H1 (cell line): ENCODE measurements around the gene GUCY2D. TPM values are rescaled to one million over a fixed set of nuclear protein-coding genes. Genes with fewer than 3 reads are reported as not detected.

Source experiments
- CTCF ChIA-PET: fragments of 300-600 bp; sonication (Branson Sonifier 250); formaldehyde crosslinking; loops from one replicate; lab custom pipeline; 2021; ENCODE audit not compliant: partially characterized antibody; lab: Charles Lee
- POLR2A ChIA-PET: fragments of 300-600 bp; sonication (Branson Sonifier 250); formaldehyde crosslinking; loops from one replicate; lab custom pipeline; 2021; ENCODE audit warnings: inconsistent platforms; ENCODE audit not compliant: partially characterized antibody; lab: Charles Lee
- DNase-seq, 2 experiments: peaks; one replicate each; pipeline versions ENCODE4 v3.0.0 to v3.0.0-alpha.2; 2010 to 2022; ENCODE audit warnings: low spot score in 2 of 2, low read depth in 1 of 2, mixed read lengths in 1 of 2
- FAIRE-seq: peaks from 2 replicates; lab custom pipeline; 2011; peaks lifted over from hg19 to GRCh38; lab: Jason Lieb, UNC
- H2AFZ ChIP-seq: 2 replicates; pipeline ENCODE4 v1.8.1; 2012; ENCODE audit warnings: low read length, inconsistent platforms
- H2AK5ac ChIP-seq: 2 replicates; pipeline ENCODE4 v1.6.1; 2013; ENCODE audit warnings: low read depth, low read length
- H2BK120ac ChIP-seq: replicated peaks from 2 replicates; pipeline ENCODE3; 2013; ENCODE audit warnings: low read depth, low read length, inconsistent platforms
- H2BK12ac ChIP-seq: 2 replicates; pipeline ENCODE4 v1.6.1; 2013; ENCODE audit warnings: low read depth, low read length
- H2BK15ac ChIP-seq: 2 replicates; pipeline ENCODE4 v1.6.1; 2013; ENCODE audit warnings: low read length
- H2BK20ac ChIP-seq: 2 replicates; pipeline ENCODE4 v1.6.1; 2013; ENCODE audit warnings: low read length
- H2BK5ac ChIP-seq: 2 replicates; pipeline ENCODE4 v1.6.1; 2013; ENCODE audit warnings: low read depth, low read length
- H3K14ac ChIP-seq: 2 replicates; pipeline ENCODE4 v1.6.1; 2013; ENCODE audit warnings: inconsistent platforms; ENCODE audit not compliant: insufficient read length
- H3K18ac ChIP-seq: 2 replicates; pipeline ENCODE4 v1.6.1; 2013; ENCODE audit warnings: low read length; ENCODE audit errors: extremely low read depth
- H3K23ac ChIP-seq: 2 replicates; pipeline ENCODE4 v1.6.1; 2013; ENCODE audit warnings: inconsistent platforms; ENCODE audit not compliant: insufficient read length
- H3K23me2 ChIP-seq: 2 replicates; pipeline ENCODE4 v1.6.1; 2013; ENCODE audit warnings: low read depth, low read length
- H3K27ac ChIP-seq: 2 replicates; pipeline ENCODE4 v1.6.1; 2011; ENCODE audit warnings: low read depth, low read length, inconsistent platforms
- H3K27me3 ChIP-seq, 4 experiments: replicated peaks in 1 of 4; 1 replicate in 1 of 4; 2 replicates in 3 of 4; pipeline versions ENCODE4 v1.6.1 to v1.8.1; 2011 to 2013; ENCODE audit warnings: low read length in 3 of 4, mild to moderate bottlenecking in 3 of 4, inconsistent platforms in 2 of 4, mixed read lengths in 2 of 4, moderate library complexity in 1 of 4; ENCODE audit not compliant: control insufficient read depth in 3 of 4, insufficient read depth in 3 of 4; ENCODE audit errors: extremely low read depth in 1 of 4
- H3K36me3 ChIP-seq, 4 experiments: 2 replicates each; pipeline versions ENCODE4 v1.6.1 to v1.8.1; 2011 to 2013; ENCODE audit warnings: mild to moderate bottlenecking in 4 of 4, low read length in 3 of 4, moderate library complexity in 2 of 4, control low read depth in 1 of 4, inconsistent platforms in 1 of 4; ENCODE audit not compliant: insufficient read depth in 4 of 4, control insufficient read depth in 2 of 4
- H3K4ac ChIP-seq: replicated peaks from 2 replicates; pipeline ENCODE3; 2013; ENCODE audit warnings: low read length, low read depth, mixed read lengths, inconsistent platforms; ENCODE audit not compliant: insufficient read length
- H3K4me1 ChIP-seq, 4 experiments: replicated peaks in 1 of 4; 1 replicate in 1 of 4; 2 replicates in 3 of 4; pipeline versions ENCODE4 v1.6.1 to v1.8.1; 2011 to 2013; ENCODE audit warnings: low read length in 3 of 4, inconsistent platforms in 2 of 4, mixed read lengths in 1 of 4; ENCODE audit not compliant: insufficient read depth in 4 of 4, control insufficient read depth in 3 of 4
- H3K4me2 ChIP-seq, 2 experiments: 2 replicates each; pipeline versions ENCODE4 v1.6.1 to v1.8.1; 2011 to 2013; ENCODE audit warnings: low read depth in 2 of 2, low read length in 2 of 2, control low read depth in 1 of 2, inconsistent platforms in 1 of 2, mild to moderate bottlenecking in 1 of 2; ENCODE audit not compliant: insufficient read depth in 1 of 2
- H3K4me3 ChIP-seq, 4 experiments: fragments of 200-600, 300-600 bp in 1 of 4; sonication (generic), shearing (Covaris generic), sonication (Bioruptor Twin) in 1 of 4; 2 replicates each; pipeline versions ENCODE4 v1.5.1 to v1.8.1; 2011 to 2016; ENCODE audit warnings: low read length in 4 of 4, low read depth in 3 of 4, control low read depth in 2 of 4, inconsistent platforms in 2 of 4, mild to moderate bottlenecking in 2 of 4, mixed read lengths in 1 of 4, moderate library complexity in 1 of 4; ENCODE audit not compliant: insufficient read depth in 2 of 4; ENCODE audit errors: extremely low read depth in 1 of 4
- H3K56ac ChIP-seq: replicated peaks from 2 replicates; pipeline ENCODE3; 2013; ENCODE audit warnings: low read depth, mild to moderate bottlenecking, mixed read lengths, low read length, inconsistent platforms; ENCODE audit not compliant: insufficient read length
- H3K79me1 ChIP-seq: 2 replicates; pipeline ENCODE4 v1.6.1; 2013; ENCODE audit warnings: low read depth, low read length, control low read depth
- H3K79me2 ChIP-seq, 2 experiments: 2 replicates each; pipeline versions ENCODE4 v1.6.1 to v1.8.1; 2012 to 2013; ENCODE audit warnings: low read length in 2 of 2, mild to moderate bottlenecking in 2 of 2, inconsistent platforms in 1 of 2; ENCODE audit not compliant: insufficient read depth in 2 of 2, control insufficient read depth in 1 of 2
- H3K9ac ChIP-seq, 4 experiments: replicated peaks in 1 of 4; 1 replicate in 1 of 4; 2 replicates in 3 of 4; pipeline versions ENCODE4 v1.6.1 to v1.8.1; 2011 to 2013; ENCODE audit warnings: low read depth in 3 of 4, low read length in 3 of 4, control low read depth in 2 of 4, mild to moderate bottlenecking in 2 of 4, moderate library complexity in 2 of 4, inconsistent platforms in 1 of 4; ENCODE audit errors: extremely low read depth in 1 of 4
- H3K9me3 ChIP-seq, 2 experiments: 2 replicates each; pipeline versions ENCODE4 v1.6.1 to v1.8.1; 2012 to 2013; ENCODE audit warnings: mild to moderate bottlenecking in 2 of 2, moderate library complexity in 2 of 2, control low read depth in 1 of 2, inconsistent platforms in 1 of 2, low read depth in 1 of 2, low read length in 1 of 2, mixed read lengths in 1 of 2; ENCODE audit not compliant: insufficient read depth in 2 of 2
- H4K20me1 ChIP-seq, 2 experiments: replicated peaks in 1 of 2; 2 replicates each; pipeline versions ENCODE3 to v1.8.1; 2011 to 2013; ENCODE audit warnings: inconsistent platforms in 2 of 2, low read length in 2 of 2, mild to moderate bottlenecking in 1 of 2; ENCODE audit not compliant: insufficient read depth in 2 of 2, control insufficient read depth in 1 of 2
- H4K5ac ChIP-seq: 2 replicates; pipeline ENCODE4 v1.6.1; 2013; ENCODE audit warnings: low read length, low read depth, mixed read lengths, inconsistent platforms; ENCODE audit not compliant: insufficient read length
- H4K8ac ChIP-seq: 2 replicates; pipeline ENCODE4 v1.8.0; 2013; ENCODE audit warnings: mild to moderate bottlenecking, moderate library complexity, low read length, inconsistent platforms; ENCODE audit not compliant: insufficient read depth; ENCODE audit errors: extremely low read depth
- H4K91ac ChIP-seq: replicated peaks from 2 replicates; pipeline ENCODE3; 2013; ENCODE audit warnings: low read length, mixed read lengths, inconsistent platforms; ENCODE audit not compliant: insufficient read length
- TAF7 ChIP-seq: optimal IDR thresholded peaks from 2 replicates; pipeline ENCODE3; 2011; ENCODE audit warnings: low read depth, mild to moderate bottlenecking, inconsistent platforms, low read length, moderate library complexity, borderline replicate concordance
- WGBS, 2 experiments: shearing (Covaris generic) in 1 of 2; methylation state at CpG; one replicate each; pipeline versions ENCODE4 v1.1.6 to v1.1.7; 2013 to 2015; ENCODE audit warnings: low lambda C conversion rate in 2 of 2, mixed read lengths in 2 of 2, inconsistent platforms in 1 of 2, low coverage in 1 of 2, missing lambda C conversion rate in 1 of 2; ENCODE audit not compliant: insufficient replicate concordance in 2 of 2, insufficient coverage in 1 of 2, insufficient read length in 1 of 2; ENCODE audit errors: extremely low coverage in 1 of 2, missing lambda C conversion rate in 1 of 2; 5-methylcytosine and 5-hydroxymethylcytosine counted together
- polyA plus RNA-seq, 7 experiments: library from polyadenylated mRNA; depleted of rRNA in 3 of 7; stranded (reverse) in 5 of 7; unstranded in 2 of 7; fragments of >200 nt in 5 of 7; fragments of 200-250 nt in 2 of 7; gene quantifications; 1 replicate in 5 of 7; 2 replicates in 1 of 7; 4 replicates in 1 of 7; pipeline versions ENCODE4 v1.2.1 to v1.2.3, GENCODE V29; 2011 to 2013; ENCODE audit warnings: missing spikeins in 2 of 7, mixed read lengths in 2 of 7
- total RNA-seq: library from RNA; stranded (reverse); fragmentation: NEBNext Ultra II Directional; extraction: Animal tissue kit (Norgen Biotek cat#: 25700); gene quantifications from 2 replicates; pipeline ENCODE4 v1.2.1, GENCODE V29; 2021

The GUCY2D gene
- total and polyA plus RNA-seq, 2 of the 8 experiments (the other 6 are each of a cell fraction or from before 2014, with no cell fraction given): 0.20 to 0.48 TPM

- Histone ChIP-seq H2AK5ac (no peak overlapping the region), H3K79me2 (no peaks in the 10 kb centered on the region), H3K27me3 (no peaks in the 10 kb centered on the region), H2BK120ac (no peak overlapping the region), H2BK12ac (no peak overlapping the region), H2BK5ac (no peak overlapping the region), H3K23ac (no peak overlapping the region), H3K27ac (no peak overlapping the region), H4K20me1 (no peaks in the 10 kb centered on the region), H4K5ac (no peak overlapping the region), H3K4me1 (no peaks in the 10 kb centered on the region), H3K79me1 (no peaks in the 10 kb centered on the region), H3K56ac (no peak overlapping the region), H3K4me3 (no peak overlapping the region), H3K14ac (no peak overlapping the region), H4K91ac (no peak overlapping the region), H4K8ac (no peak overlapping the region), H3K18ac (no peak overlapping the region), H3K36me3 (no peaks in the 10 kb centered on the region), H3K4ac (no peak overlapping the region), H2BK15ac (no peak overlapping the region), H3K9me3 (peaks cover 8% of the 10 kb centered on the region in 2 experiments; a peak in 3 of 4 replicates), H2AFZ (no peak overlapping the region), H3K4me2 (no peak overlapping the region), H2BK20ac (no peak overlapping the region), H3K23me2 (no peaks in the 10 kb centered on the region)
- POLR2A ChIA-PET: no interaction called here
- CTCF ChIA-PET: interaction anchor here (0.6 to 2.7 kb wide), 5 partner anchors 8 to 155 kb away, joined by 3 to 17 read pairs (median 4); no protein-coding TSS in a partner anchor
- no peak for FAIRE-seq
- DNase-seq: no peak
- WGBS, 2 experiments: 91% methylated on average over 4 of the region's 4 CpGs; no CpG with 5 or more reads in 1 of the 2 experiments
- TF ChIP-seq TAF7: no peak
- TF ChIP-seq, all 59 proteins: peak for 0
- no peak overlapping the region for H3K9ac ChIP-seq
Observed at GRCh38 chr17:7977039-7977438, 25.4 kb upstream of the GUCY2D start.
